DMS 273 (cell line): ENCODE data around the gene NOTO.

Experiments
- DNase-seq: peaks from one replicate; lab custom pipeline; 2025; ENCODE audit not compliant: unreplicated experiment; lab: John Stamatoyannopoulos, UW

NOTO gene

DNA sequence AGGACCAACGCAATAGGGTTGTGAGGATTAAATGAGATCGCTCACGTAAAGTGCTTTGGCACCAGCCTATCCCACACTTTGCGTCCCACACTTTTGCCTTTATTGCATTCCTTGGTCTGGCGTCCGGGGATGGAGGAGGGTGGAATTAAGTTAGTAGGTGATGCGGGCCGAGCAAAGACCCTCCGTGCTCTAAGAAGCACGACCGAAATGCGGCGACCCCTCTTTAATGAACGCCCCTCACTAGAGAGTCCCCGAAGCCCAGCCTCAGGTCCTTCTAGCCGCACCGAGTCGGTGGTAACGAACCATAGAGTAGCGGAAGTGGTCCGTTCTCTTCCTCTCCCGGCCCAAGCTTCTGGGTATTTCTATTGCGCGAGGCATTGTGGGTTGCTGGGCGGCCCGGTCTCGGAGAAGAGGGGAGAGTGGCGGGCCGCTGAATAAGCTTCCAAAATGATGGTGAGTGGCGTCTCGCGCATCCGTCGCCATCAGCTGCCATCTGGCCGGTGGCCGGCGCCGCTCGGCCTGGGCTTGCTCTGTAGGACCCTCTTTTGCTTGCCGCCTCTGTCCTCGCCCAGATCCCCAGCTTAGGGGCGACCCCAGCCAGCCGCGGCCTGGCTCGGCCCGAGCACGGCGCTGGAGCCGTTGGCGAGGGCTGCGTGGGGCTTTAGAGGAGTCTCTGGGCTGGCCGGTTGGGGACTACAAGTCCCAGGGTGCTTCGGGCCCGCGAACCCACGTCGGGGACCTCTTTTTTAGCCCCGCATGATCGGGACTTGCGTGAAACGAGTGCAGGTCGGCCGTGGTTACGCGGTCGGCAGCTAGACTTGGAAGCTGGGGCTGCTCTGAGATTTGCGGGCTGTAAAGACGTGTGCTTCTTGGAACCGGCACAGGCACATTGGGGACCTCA lies 31.8 kb downstream of the NOTO start, which contains the start of gene CCT7:
Gene CCT7, plus strand, starts transcription at position 377 of the 901 bp plus-strand sequence. Its CDS starts 71 bp downstream, at position 448.
- DNase-seq: peak; percentile 97

DNA sequence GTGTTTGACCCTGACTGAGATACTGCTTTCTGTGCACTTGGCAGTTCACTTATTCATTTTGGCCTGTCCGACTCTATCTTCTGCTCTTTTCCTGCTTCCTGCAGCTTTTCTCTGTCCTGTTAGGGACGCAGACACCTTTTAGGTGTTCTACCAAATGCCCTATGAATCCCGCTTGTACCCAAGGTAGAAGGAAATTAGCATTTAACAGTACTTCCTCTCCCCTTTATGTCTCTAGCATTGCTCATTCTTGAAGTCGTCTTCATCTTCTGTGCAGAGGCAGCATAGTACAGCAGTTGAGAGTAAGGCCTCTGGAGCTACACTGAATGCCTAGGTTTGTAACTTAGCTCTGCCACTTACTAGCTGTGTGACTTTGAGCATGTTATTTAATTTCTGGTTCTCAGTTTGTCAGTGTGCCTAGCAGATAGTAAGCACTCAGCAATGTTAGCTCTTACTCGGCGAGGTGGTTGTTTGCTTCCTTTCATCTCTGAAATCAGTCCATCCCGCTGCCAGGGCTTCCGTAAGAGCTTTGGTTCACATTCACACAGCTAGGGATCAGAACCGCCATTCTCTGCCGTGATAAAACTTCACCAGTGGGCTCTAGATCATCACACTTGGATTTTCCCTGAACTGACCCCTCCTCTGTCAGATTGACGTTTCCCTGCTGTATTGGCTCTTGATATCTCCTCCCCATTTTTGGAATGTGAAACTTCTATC lies 33.1 kb downstream of the NOTO start:
- DNase-seq: no peak

DNA sequence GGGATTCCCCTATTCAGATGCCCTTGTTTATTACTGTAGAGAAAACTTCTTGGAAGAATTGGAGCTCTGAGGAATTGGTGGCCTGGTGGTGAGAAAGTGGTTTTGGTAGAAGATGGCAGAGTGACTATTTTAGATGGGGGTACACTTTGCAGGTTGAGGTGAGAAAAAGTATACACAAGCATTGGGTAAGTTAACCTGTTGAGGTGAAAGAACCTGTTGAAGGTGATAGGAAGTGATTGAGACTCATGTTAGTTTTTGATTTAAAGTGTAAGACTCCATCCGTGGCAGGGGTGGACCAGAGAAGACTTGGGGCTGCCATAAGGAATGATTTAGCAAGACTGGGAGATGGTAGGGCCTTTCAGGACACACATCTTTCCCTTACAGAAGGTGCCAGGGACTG lies 34.8 kb downstream of the NOTO start:
- no peak for DNase-seq

DNA sequence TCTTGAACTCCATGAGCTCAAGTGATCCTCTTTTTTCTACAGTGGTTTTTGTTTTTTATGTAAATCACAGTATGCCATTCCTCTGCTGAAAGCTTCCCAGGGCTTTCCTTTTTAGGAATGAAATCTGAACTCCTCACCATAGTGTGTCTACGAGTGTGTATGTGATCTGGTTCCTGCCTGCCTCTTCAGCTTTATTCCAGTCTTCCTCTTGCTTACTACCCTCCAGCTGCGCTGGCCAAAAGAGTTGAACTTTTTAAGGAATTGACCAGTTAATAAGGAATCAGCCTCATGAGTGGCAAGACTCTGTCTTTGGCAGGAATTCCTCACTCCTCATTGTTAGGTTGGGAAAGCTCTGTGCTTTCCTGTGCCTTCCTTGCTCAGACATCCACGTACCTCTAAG lies 35.8 kb downstream of the NOTO start:
- DNase-seq: no peak

DNA sequence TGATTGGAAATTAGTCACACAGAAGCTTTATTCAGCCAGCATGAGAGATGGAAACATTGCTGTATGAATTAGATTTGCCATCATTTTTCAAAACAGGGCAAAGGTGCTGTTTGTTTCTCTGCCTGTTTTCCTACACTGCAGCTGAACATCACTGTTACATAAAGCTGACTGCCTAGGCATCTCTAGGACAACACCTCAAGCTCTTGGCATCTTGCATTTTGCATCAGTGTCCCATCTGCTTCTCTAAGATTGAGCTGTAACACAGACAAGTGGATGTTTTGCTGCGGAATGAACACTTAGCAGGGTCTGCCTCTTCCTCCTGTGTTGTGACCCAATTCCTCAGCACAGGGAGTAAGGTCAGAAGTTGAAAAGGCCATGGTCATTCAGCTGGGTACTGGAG lies 36.6 kb downstream of the NOTO start:
- DNase-seq: no peak

DNA sequence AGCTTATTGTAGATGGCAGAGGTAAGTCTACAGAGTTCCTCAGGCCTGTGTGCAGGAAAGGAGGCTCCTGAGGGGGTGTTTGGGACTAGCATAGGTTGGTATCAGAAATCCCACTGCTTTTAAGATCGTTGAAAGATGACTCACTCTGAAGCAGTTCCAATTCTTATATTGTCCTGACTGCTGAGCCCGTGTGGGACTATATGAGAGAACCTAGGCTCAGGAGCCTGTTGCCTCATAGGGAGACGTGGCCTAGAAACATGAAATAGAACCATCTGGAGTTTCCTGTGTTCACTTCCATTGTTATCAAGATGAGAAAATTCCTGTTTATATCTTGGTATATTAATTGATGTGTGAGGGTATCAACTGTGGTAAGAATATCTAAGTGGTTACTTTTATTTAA lies 37.4 kb downstream of the NOTO start:
- DNase-seq: no peak

DNA sequence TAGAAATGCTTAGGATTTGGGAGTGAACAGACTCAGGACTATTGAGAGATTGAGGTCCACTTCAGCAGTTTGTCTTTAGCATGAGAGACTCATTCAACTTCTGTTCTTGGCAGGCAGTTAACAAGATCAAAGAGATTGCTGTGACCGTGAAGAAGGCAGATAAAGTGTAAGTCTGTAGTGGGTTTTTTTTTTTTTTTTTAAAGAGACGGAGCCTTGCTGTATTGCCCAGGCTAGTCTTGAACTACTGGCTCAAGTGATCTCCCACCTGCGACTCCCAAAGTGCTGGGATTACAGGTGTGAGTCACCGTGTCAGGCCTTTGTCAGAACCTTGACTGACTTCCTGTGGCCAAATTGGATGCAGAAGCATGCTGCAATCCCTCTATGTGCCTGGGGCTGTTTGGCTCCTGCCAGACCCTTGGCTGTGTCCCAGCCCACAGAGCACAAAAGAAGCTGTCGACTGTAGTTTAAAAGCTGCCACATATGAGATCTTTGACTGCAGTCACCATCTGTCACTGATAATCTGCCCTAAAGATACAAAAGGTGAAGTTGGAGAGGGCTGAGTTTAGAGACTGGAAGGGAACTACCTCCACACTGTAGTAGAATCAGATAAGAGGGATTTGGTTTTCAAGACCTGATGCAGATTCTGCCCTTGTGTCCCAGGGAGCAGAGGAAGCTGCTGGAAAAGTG lies 41.7 kb downstream of the NOTO start:
- peak; percentile 92 for DNase-seq

DNA sequence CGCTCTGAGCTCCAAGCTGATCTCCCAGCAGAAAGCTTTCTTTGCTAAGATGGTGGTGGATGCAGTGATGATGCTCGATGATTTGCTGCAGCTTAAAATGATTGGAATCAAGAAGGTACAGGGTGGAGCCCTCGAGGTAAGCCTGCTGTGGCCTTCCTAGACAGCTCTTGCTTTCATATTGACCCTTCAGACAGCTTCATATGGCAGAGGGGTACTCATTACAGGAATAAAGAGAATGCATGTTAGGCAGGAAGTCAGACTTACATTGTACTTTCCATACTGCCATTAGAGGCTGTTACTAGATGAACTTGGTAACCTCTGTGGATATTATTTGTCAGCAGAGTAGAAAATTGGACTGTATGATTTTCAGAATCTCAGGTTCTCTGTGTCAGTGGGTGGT lies 42.2 kb downstream of the NOTO start:
- no peak for DNase-seq

DNA sequence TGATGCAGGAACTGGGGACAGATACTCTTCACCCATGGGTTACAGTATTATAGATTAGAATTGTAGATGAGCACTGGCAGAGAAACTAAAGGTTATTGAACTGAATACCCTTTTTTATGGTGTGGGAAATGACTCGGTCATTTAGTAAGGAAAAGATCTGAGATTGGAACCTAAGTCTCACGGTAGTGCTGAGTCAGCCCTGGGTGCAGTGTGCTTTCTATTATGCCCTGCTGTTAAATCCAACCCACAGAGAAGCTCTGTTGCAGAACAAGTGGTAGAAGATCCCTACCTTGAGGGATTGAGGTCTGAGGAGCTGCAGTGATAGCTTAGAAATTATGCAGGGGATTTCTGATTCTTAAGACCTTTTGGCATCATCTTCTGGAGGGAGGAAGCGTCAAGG lies 44.5 kb downstream of the NOTO start:
- no peak for DNase-seq

DNA sequence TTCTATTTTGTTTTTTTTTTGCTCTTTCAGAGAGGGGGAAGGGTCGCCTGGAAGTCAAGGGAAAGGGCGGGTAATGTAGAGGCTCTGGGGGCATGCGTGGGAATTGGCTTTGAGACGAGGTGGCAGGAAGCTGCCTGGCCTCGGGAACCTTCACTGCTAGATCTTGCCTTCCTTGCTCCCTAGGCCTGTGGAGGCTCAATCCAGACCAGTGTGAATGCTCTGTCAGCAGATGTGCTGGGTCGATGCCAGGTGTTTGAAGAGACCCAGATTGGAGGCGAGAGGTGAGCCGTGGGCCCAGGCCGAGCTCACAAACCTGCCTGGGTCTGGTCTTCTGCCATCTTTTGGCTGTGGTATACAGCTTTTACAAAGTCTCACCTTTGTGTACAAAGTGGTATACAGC lies 47.3 kb downstream of the NOTO start:
- peak; percentile 70 for DNase-seq

DNA sequence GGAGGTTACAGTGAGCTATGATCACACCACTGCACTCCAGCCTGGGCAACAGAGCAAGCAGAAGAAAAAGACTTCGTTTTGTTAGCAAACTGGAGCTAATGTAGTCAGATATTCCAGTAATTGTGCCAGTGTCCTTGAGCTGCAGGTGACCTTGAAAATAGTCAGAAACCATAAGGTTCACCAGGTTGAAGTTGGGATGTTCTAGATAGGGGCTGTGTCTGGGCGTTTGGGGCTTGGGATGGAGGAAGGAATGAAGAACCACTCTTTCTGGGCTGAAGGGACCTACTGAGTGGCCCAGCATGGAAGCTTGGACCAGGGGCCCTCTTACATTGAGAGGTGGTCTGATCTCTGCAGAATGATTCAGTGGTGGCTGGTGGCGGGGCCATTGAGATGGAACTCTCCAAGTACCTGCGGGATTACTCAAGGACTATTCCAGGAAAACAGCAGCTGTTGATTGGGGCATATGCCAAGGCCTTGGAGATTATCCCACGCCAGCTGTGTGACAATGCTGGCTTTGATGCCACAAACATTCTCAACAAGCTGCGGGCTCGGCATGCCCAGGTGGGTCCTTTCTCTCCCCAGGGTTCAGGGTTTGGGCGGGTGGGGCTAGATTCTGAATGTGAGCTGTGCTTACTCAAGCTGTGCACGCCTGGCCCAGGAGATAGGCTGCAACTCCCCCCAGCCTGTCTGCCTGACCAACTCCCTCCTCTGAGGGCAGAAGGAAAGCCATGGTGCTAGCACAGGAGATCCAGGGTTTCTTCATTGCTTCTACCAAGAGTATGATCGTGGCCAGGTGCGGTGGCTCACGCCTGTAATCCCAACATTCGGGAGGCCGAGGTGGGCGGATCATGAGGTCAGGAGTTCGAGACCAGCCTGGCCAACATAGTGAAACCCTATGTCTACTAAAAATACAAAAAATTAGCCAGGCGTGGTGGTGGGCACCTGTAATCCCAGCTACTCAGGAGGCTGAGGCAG lies 48.8 kb downstream of the NOTO start:
- DNase-seq: peak; percentile 66

DNA sequence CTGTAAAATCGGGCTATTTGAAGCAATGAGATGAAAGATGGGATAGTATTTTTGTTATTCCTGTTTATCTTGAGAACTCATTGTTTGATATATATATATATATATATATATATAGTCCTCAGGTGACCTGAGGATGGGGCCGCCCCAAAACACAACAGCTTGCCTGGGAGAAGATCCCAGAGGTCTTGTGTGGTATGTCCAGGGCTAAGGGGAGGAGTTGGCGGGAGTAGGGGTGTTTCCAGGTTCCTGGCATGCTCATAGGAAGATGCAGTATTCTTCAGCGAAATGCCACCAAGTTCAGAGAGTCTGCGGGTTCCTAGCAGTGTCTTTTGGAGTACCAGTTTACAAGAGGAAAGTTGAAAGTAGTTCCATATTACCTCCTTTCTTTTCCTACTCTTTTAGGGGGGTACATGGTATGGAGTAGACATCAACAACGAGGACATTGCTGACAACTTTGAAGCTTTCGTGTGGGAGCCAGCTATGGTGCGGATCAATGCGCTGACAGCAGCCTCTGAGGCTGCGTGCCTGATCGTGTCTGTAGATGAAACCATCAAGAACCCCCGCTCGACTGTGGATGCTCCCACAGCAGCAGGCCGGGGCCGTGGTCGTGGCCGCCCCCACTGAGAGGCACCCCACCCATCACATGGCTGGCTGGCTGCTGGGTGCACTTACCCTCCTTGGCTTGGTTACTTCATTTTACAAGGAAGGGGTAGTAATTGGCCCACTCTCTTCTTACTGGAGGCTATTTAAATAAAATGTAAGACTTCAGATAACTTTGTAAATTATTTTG lies 50.1 kb downstream of the NOTO start:
- no peak for DNase-seq

DNA sequence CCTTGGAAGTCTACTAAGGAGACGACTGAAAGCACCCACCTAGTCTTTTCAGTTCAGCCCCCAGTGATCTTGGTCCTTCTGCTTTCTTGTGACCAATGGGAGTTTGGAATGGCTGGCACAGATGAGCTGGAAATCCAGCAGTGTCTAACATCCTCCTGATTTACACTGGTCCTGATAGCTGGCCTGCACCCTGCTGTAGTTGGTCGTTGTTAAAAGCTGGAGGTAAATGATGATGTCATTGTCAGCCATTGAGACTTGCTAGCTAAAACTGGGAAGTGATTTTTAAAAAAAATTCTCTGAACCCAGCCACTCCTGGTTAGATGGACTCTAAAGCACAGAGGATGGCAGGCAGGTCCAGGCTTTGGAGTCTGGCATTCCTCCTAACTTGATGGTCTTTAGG lies 51.0 kb downstream of the NOTO start:
- no peak for DNase-seq

DNA sequence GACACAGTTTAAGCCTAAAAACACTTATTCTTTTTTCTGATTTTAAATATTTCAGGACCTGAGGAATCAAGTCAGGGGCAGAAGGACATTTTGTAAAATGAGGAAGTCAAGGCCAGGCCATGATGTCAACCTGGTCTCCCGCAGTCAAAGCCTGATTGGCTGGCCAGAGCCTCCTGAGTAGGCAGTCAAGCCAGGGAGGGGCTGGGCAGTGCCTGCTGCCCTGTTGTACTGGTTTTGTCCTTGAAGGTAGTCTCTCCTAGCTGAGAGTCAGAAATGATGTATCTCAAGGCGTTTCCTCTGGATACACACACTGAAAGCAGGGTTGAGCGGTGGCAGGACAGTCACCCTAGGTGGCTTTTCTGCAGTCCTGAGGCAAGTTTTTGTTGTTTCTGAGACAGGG lies 51.5 kb downstream of the NOTO start:
- no peak for DNase-seq

DNA sequence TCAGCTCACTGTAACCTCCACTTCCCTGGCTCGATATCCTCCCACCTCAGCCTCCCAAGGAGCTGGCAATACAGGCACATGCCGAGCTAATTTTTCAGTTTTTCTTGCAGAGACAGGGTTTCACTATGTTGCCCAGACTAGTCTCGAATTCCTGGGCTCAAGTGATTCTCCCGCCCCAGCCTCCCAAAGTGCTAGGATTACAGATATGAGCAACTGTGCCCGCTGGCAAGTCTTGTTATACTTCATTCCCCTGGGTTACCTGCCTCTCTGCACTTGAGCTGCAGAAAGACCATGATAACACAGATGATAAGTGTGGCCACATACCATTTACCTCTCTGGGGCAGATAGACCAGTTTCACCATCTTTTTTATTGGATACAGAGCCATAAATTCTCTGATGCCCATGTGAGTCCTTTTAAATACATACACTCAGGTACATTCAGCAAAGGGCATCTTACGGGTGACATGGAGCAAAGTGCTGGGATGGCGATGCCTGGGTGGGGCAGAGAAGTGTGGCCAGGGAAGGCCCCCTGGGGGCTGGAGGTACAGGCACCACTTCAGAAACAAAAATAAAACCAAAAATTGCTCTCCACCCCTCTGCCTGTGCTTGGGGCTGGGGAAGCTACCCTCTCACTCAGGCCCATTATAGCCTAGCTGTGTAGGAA lies 52.1 kb downstream of the NOTO start:
- DNase-seq: no peak

DNA sequence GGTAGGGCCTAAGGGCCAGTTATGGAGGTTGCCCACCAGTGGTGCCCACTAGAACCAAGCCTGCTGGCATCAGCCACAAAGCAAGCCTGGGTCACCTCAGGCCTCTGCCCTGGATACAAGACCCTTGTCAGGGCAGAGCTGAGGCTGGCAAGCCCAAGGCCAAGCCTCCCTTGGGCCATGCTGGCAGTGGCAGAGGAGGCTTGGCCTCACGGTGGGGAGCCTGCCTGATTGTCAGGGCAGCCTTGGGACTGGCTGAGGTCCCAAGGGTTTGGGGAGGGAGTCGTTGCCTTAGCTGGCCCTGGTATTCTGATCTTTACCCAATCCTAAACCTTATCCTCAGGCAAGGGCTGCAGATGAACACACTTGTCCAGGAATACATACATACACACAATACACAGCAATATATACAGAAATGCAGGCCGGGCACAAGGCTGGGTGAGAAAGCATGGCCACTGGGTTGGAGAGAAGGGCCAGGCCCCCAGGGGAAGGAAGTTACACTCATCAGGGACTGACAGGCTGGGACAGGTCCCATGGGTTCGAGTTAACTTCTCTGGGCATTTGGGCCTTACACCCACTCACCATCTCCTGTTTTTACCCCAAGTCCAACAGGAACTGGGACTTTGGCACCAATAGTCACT lies 52.8 kb downstream of the NOTO start:
- DNase-seq: peak; percentile 41

DNA sequence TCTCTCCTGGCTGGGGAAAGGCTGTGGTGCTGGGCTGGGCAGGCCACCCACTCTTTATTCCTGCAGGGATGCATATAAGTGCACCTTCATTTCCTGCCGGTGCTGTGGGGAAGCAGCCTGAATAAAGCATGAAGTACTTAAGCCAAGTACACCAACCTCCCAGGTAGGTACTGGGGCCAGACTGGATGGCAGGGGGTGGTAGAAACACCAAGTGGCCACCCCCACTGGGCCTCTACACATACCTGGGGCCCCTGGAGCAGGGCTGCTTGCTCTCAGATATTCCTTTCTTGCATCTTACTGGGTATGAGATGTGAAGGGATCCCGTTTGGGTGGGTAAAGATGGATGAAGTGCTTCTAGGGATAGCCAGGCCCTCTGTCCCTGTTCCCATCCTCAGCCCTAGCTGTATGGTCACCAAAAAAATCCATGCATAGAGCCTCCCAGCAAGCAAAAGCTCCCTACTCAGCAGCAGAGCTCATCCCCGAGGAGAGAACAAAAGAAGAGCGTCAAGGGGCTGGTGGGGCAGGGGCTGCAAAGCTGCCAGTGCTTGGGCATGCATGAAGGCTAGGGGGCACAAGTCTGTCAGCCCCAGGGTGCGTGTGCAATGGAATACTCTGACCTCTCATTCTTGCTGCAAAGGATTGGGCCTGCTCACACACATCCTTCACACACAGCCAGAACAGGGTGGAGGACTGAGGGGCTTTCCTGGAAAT lies 53.7 kb downstream of the NOTO start:
- DNase-seq: no peak

DNA sequence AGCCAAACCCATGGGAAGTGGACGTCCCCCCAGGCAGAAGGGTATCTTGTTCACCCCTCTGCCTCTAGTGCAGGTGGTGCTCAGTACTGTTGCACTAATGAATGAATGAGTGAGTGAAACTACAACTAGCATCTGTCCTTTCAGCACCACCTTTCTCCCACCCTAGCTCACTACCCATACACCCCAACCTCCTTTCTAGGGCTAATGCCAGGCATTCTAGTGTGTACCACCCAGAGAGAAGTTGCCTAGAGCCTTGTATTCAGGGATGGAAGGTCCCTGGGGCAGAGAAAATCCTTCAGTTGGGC lies 54.2 kb downstream of the NOTO start:
- no peak for DNase-seq
